ENCODE results near the gene SHB.
"Not testable (repeated sequence)": the region's sequence is repeated elsewhere in the genome, so short reads cannot be mapped to it uniquely, and the experiment has no call there.

The SHB gene

GRCh38 chr9:37965676-37966345 is 103.2 kb downstream of the SHB start:
- not testable (repeated sequence) for DNase-seq

GRCh38 chr9:37965116-37965515 is 103.9 kb downstream of the SHB start:
- no peak for DNase-seq

GRCh38 chr9:37964740-37965081 is 104.3 kb downstream of the SHB start:
- no peak for DNase-seq

- DNase-seq, result no peak
These were observed 104.9 kb downstream of the SHB start for GRCh38 chr9:37963936-37964739.

GRCh38 chr9:37961351-37961750 is 107.7 kb downstream of the SHB start:
- no peak for DNase-seq

GRCh38 chr9:37960631-37961030 is 108.4 kb downstream of the SHB start:
- no peak for DNase-seq

- no peak for DNase-seq
These were observed 109.1 kb downstream of the SHB start for GRCh38 chr9:37959976-37960375.

- DNase-seq, result no peak
These were observed 110.9 kb downstream of the SHB start for GRCh38 chr9:37958154-37958553.

GRCh38 chr9:37957664-37957953 is 111.4 kb downstream of the SHB start:
- DNase-seq, result no peak

- DNase-seq, result no peak
These were observed 111.9 kb downstream of the SHB start for GRCh38 chr9:37956904-37957663.

GRCh38 chr9:37956423-37956820 is 112.6 kb downstream of the SHB start:
- DNase-seq, result no peak

GRCh38 chr9:37955781-37956422 is 113.1 kb downstream of the SHB start:
- no peak for DNase-seq

GRCh38 chr9:37954581-37954981 is 114.4 kb downstream of the SHB start:
- DNase-seq, result no peak

- peak in 1 of 2 donors; percentile 17 for DNase-seq
These were observed 115.1 kb downstream of the SHB start for GRCh38 chr9:37953775-37954437.

- DNase-seq, result no peak
These were observed 115.7 kb downstream of the SHB start for GRCh38 chr9:37953206-37953774.

- no peak for DNase-seq
These were observed 116.3 kb downstream of the SHB start for GRCh38 chr9:37952731-37953130.

GRCh38 chr9:37951671-37952449 is 117.2 kb downstream of the SHB start:
- no peak for DNase-seq

- no peak for DNase-seq
These were observed 118.5 kb downstream of the SHB start for GRCh38 chr9:37950561-37950960.

- no peak for DNase-seq
These were observed 119.5 kb downstream of the SHB start for GRCh38 chr9:37949576-37949975.

- DNase-seq, result no peak
These were observed 120.5 kb downstream of the SHB start for GRCh38 chr9:37948417-37948980.

- no peak for DNase-seq
These were observed 121.0 kb downstream of the SHB start for GRCh38 chr9:37947977-37948376.
